Esophagus squamous epithelium (tissue), 5 donors: ENCODE data around the gene CYB5B. TPM values are rescaled to one million over a fixed set of nuclear protein-coding genes. Genes with fewer than 3 reads are reported as not detected.

Experiments
- DNase-seq: peaks from one replicate; lab custom pipeline; 2025; lab: John Stamatoyannopoulos, UW
- H3K27ac ChIP-seq, 4 donors: fragments of 200-600 bp; sonication (generic); one replicate each; pipeline ENCODE4 v1.5.1; 2016 to 2019; ENCODE audit warnings: mild to moderate bottlenecking in 1 of 4
- H3K27me3 ChIP-seq, 4 donors: fragments of 200-600 bp; sonication (generic); 1 replicate in 3 of 4; 2 replicates in 1 of 4; pipeline versions ENCODE4 v1.5.1 to v1.6.0; 2017 to 2021; ENCODE audit warnings: antibody characterized with exemption in 1 of 4
- H3K36me3 ChIP-seq, 3 donors: fragments of 200-600 bp; sonication (generic); one replicate each; pipeline ENCODE4 v1.5.1; 2016 to 2019
- H3K4me1 ChIP-seq, 3 donors: fragments of 200-600 bp; sonication (generic); one replicate each; pipeline ENCODE4 v1.5.1; 2017 to 2019
- H3K4me3 ChIP-seq, 4 donors: fragments of 200-600 bp; sonication (generic); 1 replicate in 3 of 4; 2 replicates in 1 of 4; pipeline ENCODE4 v1.5.1; 2016 to 2019; ENCODE audit warnings: mild to moderate bottlenecking in 2 of 4, moderate library complexity in 1 of 4
- H3K9me3 ChIP-seq, 3 donors: fragments of 200-600 bp; sonication (generic); one replicate each; pipeline ENCODE4 v1.5.1; 2016 to 2019
- CTCF ChIP-seq, 6 experiments: fragments of 450-650 bp in 4 of 6; fragments of 200-600 bp in 2 of 6; sonication (generic) in 2 of 6; IDR thresholded peaks; one replicate each; pipeline ENCODE4 v1.5.1; 2016 to 2019; ENCODE audit warnings: antibody characterized with exemption in 6 of 6, mild to moderate bottlenecking in 4 of 6, moderate library complexity in 4 of 6
- POLR2A ChIP-seq, 4 donors: fragments of 450-650 bp; IDR thresholded peaks; one replicate each; pipeline ENCODE4 v1.6.1; 2017; ENCODE audit warnings: antibody characterized with exemption in 4 of 4, mild to moderate bottlenecking in 4 of 4, moderate library complexity in 3 of 4
- WGBS, 2 donors: methylation state at CpG; one replicate each; pipeline ENCODE4 v1.1.5; 2018; 5-methylcytosine and 5-hydroxymethylcytosine counted together
- intact Hi-C: fragments of 100-400 bp; cut with DNase I; formaldehyde crosslinking; loops from one replicate; pipeline ENCODE4 v1.15.0; 2022
- total RNA-seq, 4 donors: library from RNA; depleted of rRNA; stranded (reverse); fragments of >200 nt; gene quantifications; one replicate each; pipeline ENCODE4 v1.1.0, GENCODE V29; 2016
- donor health status: DM: yes; HTN: yes; CAD: no.

Gene CYB5B
- total RNA-seq, 4 donors from 2014 or later: 23.7 to 45.7 (median 39.6) TPM

DNA sequence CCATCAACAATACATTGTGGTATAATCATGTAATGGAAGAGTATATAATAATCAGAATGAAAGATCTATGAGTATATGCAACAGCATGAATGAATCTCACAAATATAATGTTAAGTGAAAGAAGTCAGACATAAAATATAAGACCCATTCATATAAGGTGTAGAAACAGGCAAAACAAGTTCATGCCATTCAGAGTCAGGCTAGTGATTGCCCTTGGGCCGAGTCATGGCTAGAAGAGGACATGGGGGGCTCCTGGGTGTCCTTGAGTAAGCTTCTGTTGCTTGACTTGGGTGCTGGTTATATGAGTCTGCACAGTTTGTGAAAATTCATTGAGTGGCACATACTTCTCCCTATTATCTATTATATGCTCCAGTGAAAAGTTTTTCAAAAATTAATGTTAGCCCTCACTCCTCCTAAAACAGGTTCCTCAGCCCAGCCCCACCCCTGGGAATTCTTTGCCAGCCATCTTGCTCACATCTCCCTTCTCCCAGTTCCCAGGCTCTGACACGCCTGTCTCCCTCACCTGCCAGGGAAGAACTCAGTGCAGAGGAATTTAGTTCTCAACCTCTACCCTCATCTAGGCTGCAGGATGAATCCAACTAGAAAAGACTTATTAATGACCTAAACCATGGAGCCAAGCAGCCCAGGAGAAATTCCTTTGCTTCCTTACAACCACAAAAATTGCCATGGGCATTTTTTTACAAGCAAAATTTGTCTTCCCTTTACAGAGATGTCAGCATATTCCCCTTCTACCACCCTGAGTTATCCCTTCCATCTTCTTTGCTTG is 89.0 kb downstream of the CYB5B start:
- Histone ChIP-seq H3K4me3 (no peak overlapping the region), H3K27ac (peak overlapping the region; percentile 30 to 63 (median 42)), H3K27me3 (no peaks in the 10 kb centered on the region), H3K9me3 (no peaks in the 10 kb centered on the region), H3K4me1 (peaks cover 0 to 35% (median 6%) of the 10 kb centered on the region in 3 donors), H3K36me3 (no peaks in the 10 kb centered on the region)
- TF ChIP-seq POLR2A (IDR thresholded peaks at IDR 0.05) (no peak), CTCF (IDR thresholded peaks at IDR 0.05) (no peak)
- no peak for DNase-seq
- intact Hi-C loops: no loop called here
- 20 to 43% methylated on average over 2 of the region's 2 CpGs for WGBS, 2 donors

GRCh38 chr16:69514356-69514755 is 89.9 kb downstream of the CYB5B start:
- peak overlapping the region in 2 of 4 donors; percentile 32 to 63 for H3K27ac ChIP-seq
- H3K36me3 ChIP-seq: no peaks in the 10 kb centered on the region
- DNase-seq: no peak
- H3K9me3 ChIP-seq: no peaks in the 10 kb centered on the region
- no peaks in the 10 kb centered on the region for H3K27me3 ChIP-seq
- H3K4me3 ChIP-seq: no peak overlapping the region
- WGBS, 2 donors: 63 to 65% methylated on average over 6 of the region's 6 CpGs
- TF ChIP-seq POLR2A (IDR thresholded peaks at IDR 0.05) (no peak), CTCF (IDR thresholded peaks at IDR 0.05) (no peak)
- intact Hi-C loops: no loop called here
- peaks cover 0 to 35% (median 6%) of the 10 kb centered on the region in 3 donors for H3K4me1 ChIP-seq

Other genes starting within 250 kb of the CYB5B start
- 10 to 100 TPM; 25.5 to 49.6 (median 25.9) TPM for gene SNTB2, start 237.5 kb upstream of the CYB5B start, total RNA-seq
- gene VPS4A, start 113.3 kb upstream of the CYB5B start, total RNA-seq: 10 to 100 TPM; 21.5 to 38.9 (median 24.9) TPM
- gene PDF, start 94.0 kb upstream of the CYB5B start, total RNA-seq: 10 to 100 TPM; 14.3 to 21.8 (median 21.4) TPM
- gene COG8, start 85.1 kb upstream of the CYB5B start, total RNA-seq: 10 to 100 TPM; 24.0 to 36.0 (median 30.1) TPM
- 10 to 100 TPM; 14.1 to 29.6 (median 25.5) TPM for gene NIP7, start 84.8 kb upstream of the CYB5B start, total RNA-seq
- gene TMED6, start 72.8 kb upstream of the CYB5B start, total RNA-seq: not detected
- gene TERF2, start 38.6 kb upstream of the CYB5B start, total RNA-seq: 10 to 100 TPM in 3 of 4 donors, 1 to 10 TPM in 1; 9.3 to 18.9 (median 12.9) TPM
- 10 to 100 TPM; 15.7 to 59.3 (median 30.1) TPM for gene NFAT5, start 141.3 kb downstream of the CYB5B start, total RNA-seq